OCI-LY7 (cell line): ENCODE results near the gene CYP4F11.

Experiments used
- EZH2phosphoT487 ChIP-seq: fragments of 200-600 bp; sonication (generic); IDR thresholded peaks from 2 replicates; pipeline ENCODE4 v1.6.1; 2018; ENCODE audit warnings: low read depth, borderline replicate concordance, mild to moderate bottlenecking, mixed run types, antibody characterized with exemption, low read length, moderate library complexity, mixed read lengths
- TF ChIP-seq, protein P1 (sequence below): fragments of 200-600 bp; sonication (generic); conservative IDR thresholded peaks from 2 replicates; pipeline ENCODE4 v1.5.1; 2014; ENCODE audit warnings: mild to moderate bottlenecking, antibody characterized with exemption, low read length, moderate library complexity, mixed read lengths

DNA sequence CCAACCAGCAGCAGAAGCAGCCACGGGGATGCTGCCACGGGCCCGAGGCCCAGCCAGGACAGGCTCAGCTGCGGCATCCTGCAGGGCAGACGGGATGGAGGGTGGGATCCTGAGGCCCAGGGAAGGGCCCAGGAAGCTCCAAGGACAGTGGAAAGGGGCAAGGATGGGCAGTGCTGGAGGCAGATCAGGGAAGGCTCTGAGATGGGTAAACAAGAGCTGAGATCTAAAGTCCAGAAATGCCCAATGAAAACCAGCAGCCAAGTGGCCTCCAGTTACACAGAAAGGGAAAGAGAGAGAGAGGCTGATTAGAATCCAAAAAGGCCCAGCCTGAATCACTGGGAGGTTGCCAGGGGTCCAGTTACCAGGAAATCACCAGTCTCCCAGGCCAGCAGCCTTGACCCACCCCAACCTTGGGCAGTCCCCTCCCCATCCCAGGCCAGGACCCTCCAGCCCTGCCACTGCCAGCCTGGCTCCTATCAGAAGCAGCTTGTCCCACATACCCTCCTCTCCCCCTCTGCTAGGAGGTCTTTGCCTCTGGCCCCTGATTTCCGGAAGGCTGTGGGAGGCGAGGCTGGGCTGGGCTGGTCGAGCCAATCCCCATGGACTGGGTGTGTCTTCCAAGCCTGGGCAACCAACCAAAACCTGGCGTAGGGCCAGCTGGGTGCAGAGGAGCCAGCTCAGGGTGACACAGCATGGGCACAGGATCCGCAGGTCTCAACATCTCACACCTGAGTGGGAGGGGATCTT, at the start of gene CYP4F11:
- TF ChIP-seq, protein P1, sequence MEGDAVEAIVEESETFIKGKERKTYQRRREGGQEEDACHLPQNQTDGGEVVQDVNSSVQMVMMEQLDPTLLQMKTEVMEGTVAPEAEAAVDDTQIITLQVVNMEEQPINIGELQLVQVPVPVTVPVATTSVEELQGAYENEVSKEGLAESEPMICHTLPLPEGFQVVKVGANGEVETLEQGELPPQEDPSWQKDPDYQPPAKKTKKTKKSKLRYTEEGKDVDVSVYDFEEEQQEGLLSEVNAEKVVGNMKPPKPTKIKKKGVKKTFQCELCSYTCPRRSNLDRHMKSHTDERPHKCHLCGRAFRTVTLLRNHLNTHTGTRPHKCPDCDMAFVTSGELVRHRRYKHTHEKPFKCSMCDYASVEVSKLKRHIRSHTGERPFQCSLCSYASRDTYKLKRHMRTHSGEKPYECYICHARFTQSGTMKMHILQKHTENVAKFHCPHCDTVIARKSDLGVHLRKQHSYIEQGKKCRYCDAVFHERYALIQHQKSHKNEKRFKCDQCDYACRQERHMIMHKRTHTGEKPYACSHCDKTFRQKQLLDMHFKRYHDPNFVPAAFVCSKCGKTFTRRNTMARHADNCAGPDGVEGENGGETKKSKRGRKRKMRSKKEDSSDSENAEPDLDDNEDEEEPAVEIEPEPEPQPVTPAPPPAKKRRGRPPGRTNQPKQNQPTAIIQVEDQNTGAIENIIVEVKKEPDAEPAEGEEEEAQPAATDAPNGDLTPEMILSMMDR: no peak
- TF ChIP-seq EZH2phosphoT487: no peak
